ENCODE data around the gene SERPINA5.

SERPINA5 gene

DNA sequence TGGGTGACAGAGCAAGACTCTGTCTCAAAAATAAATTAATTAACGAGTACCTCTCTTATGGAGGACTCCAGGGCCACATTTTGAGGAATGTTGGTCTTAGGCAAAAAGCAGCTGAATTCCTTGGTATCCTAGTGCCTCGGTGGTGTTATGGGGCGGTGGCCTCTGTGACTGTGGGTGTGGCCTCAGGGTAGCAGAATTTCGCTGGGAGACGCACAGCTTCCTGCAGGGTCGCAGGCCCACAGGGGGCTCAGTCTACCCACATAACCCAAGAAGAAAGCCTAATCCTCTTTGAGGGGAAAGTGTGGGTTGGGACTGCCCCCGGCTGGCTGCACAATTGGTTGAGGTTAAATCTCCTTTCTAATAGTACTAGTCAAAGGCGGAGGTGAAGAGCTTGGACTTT is 31.2 kb upstream of the SERPINA5 start:
- DNase-seq, result peak; percentile 17

DNA sequence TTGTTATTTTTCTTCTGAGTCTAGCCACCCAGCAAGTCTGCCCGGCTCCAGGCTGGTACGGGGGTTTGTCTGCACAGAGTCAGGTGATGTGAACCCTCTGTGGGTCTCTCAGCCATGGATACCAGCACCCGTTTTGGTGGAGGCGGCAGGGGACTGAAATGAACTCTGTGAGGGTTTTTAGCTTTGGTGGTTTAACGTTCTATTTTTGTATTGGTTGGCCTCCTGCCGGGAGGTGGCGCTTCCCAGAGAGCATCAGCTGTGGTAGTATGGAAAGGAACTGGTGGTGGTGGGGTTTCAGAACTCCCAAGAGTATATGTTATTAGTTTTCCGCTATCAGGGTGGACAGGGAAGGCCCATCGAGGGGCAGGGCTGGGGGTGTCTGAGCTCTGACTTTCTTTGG is 25.2 kb upstream of the SERPINA5 start:
- DNase-seq, result peak; percentile 22

DNA sequence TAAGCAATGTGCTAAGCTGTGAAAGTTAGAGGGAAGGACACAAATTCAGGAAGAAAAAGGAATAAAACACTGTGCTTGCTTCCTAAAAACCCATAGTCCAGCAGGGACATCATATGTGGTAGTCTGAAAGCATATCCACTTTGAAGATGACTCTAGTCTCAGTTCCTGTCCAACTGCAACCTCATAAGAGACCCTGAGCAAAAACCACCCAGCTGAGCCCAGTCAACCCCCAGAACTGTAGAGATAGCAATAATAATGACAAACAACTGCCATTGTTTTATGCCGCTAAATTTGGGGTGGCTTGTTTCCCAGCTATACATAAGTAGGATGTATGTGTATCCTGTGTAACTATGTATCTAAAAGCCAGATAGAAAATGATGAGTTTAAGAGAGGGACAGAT is 23.9 kb upstream of the SERPINA5 start:
- no peak for DNase-seq

DNA sequence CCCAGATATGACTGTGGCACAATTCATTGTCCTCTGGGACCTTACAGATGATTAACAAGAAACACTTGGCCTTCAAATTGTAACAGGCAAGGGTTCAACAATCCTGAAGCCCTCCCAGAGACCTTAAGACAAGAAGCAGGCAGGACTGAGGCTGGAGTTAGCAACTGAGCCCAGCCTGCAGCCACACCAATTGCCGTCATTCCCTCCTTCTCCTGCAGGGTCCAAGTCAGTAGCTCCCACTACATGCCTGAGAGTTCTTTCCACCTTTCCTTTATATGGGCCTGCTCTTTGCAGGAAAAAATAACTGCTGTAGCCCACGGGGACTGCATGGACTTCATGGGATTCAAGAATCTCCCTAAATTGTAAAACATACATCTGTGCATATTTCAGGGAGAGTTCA is 22.4 kb upstream of the SERPINA5 start:
- no peak for DNase-seq

DNA sequence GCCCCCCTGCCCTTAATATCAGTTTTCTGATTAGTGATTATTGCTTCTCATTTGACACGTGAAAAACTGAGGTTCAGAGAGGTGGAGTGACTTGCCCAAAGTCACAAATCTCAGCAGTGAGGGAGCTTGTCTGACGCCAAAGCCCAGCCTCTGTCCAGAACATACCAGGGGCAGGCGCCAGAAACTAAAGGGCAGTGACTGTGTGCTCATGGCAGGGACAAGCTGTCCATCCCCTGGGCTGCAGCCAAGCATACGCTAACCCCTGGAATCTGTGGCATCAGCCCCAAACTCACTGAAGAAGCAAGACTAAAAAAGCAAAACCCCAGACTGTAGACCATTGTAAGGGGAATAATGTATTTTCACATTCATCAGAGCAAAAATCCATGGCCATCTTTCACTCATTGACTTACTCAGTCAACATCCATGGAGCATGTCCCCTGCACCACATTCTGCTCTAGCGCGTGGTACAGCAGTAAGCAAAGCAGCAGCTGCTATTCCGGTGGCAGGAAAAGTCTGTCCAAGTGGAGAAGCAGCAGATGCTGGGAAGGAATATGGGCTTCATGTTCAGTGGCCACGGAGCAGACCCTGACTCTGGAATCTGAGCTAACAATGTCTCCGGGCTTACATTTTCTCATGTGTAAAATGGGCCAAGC is 21.5 kb upstream of the SERPINA5 start:
- no peak for DNase-seq

DNA sequence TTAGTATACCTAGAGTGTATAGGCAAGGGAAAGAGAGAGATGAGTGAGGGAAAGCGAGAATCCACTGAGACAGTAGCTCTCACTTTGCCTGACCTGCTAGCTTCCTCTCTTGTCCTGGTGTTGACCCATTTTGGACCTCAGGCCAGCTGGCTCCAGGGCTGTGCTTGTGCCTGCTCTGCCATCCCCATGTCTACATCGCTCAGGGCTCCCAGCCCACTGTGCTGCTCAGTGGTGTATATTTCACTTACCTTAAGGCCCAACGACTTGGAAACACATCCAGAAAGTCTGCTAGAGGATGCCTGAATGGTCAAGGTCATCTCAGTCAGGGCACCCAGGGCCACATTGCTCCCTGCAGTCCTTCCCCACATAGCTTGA is 20.9 kb upstream of the SERPINA5 start:
- no peak for DNase-seq

DNA sequence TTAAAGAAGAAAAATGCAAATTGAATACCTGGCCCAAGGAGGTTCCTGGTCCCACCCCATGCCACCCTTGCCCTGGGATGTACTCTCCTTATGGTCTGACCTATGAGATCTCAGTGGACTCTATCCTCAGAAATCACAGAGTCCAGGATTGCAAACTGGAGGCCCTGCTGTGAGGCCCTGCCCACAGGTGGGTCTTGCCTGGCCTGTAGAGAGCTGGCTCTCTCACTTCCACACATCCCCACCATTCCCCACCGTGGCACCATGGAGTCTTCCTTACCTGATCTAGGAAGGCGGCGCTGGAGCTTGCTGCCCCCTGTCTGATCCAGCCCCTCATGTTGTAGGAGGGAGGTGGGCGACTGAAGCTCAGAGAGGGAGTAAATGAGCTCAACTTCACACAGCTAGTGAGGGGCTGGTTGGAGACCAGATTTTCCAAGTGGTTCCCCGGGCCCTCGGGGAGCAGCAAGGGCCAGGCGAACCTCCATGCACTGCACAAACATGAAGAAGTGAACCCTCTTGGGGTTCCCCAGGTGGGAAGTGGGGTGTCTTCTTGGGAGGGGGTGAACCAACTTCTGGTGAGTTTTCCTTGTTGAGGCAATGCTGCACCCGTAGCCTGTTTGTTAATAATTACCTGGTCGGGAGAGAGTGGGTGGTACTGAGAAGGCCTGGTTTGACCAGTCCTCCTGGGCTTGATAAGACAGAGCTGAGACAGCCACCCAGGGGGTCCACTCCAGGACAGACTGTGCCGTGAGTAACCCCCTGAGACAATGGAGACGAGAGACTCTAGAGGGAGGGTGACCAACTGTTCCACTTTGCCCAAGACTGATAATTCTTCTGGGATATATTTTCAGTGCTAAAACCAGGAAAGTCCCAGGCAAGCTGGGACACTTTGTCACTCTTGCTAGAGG is 20.2 kb upstream of the SERPINA5 start, which contains the start of gene SERPINA4:
Gene SERPINA4, plus strand, starts transcription at position 692 of the 905 bp plus-strand sequence. CDS start 2,041 bp downstream, outside the sequence.
- DNase-seq, result no peak

DNA sequence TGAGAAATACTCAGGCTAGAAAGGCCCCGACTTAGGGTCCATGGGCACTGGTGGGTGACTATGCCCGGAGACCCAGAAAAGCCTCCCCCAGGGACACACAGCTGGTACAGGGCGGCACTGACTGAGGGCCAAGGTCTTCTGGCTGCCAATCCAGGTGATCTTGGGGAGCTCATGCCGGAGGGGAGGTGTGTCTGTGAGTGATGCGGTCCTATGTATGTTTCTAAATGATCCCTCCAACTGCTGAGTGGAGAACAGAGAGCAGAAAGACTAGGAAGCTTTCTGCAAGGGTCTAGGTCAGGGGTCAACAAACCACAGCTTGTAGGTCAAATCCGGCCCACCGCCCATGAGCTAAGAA is 19.6 kb upstream of the SERPINA5 start:
- no peak for DNase-seq

DNA sequence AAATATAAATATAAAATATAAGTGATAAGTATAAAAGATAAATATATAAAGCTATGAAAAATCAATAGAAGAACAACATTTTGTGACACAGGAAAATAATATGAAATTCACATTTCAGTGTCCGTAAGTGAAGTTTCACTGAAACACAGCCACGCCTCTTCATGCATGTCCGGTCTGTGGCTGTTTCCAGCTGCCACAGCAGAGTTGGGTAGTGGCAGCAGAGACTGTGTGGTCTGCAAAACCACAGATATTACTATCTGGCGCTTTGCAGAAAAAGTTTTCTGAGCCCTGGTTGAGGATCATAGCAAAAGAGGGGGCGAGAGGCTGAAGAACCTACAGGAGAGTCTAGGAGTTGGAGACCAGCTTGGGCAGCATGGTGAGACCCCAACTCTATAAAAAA is 19.2 kb upstream of the SERPINA5 start:
- DNase-seq, result no peak

DNA sequence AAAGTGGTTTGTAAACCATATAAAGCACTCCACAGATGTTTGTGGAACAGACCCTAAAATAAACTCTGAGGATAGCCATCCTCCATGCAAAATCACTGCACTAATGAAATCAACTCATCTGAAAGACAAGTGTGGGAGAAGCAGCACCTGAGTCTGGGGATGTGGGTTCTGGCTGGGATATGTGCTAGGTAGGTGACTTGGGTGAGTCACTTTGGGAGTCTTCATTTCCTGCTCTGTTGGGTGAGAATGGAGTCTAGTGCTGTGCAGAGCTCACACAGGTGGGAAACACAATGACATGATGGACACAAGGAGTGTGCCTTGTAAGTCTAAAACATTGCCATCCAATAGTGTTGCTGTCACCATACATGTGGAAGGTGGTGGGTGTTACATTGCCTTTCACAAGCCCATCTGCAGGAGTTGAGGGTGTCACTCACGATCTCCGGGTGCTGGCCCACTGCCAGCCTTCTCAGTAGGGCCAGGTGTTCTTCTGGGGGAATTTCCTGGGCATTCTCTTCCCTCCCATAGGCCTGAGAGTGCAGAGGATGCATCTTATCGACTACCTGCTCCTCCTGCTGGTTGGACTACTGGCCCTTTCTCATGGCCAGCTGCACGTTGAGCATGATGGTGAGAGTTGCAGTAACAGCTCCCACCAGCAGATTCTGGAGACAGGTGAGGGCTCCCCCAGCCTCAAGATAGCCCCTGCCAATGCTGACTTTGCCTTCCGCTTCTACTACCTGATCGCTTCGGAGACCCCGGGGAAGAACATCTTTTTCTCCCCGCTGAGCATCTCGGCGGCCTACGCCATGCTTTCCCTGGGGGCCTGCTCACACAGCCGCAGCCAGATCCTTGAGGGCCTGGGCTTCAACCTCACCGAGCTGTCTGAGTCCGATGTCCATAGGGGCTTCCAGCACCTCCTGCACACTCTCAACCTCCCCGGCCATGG is 18.0 kb upstream of the SERPINA5 start:
- no peak for DNase-seq

DNA sequence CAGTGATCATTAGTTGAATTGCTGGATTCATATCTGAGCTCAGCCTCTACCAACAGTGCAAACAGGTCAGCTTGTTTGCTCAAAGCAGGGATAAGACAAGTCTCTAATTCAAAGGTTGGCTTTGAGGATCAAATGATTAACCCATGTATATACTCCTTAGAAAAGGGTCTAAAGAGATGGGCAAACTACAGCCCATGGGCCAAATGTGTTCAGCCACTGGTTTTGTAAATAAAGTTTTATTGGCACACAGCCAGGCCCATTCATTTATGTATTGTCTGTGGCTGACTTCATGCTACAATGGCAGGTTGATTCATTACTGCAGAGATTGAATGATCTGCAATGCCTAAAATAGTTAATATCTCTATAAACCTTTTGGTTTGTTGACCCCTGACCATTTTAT is 16.8 kb upstream of the SERPINA5 start:
- no peak for DNase-seq

DNA sequence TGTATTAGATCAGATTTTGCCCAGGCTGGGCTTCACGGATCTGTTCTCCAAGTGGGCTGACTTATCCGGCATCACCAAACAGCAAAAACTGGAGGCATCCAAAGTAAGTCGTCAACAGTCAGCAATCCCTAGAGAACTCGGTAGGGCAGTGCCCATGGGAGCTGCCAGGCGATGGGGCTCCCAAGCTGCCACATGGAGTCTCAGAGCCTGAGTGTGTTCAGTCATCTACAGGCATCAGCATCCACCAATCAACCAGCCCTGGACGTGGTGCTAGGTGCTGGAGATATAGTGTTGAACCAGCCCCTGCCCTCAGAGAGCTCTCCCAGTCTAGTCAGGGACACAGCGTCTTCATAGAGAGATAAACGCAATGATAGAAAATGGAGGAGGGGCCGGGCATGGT is 13.0 kb upstream of the SERPINA5 start:
- no peak for DNase-seq

DNA sequence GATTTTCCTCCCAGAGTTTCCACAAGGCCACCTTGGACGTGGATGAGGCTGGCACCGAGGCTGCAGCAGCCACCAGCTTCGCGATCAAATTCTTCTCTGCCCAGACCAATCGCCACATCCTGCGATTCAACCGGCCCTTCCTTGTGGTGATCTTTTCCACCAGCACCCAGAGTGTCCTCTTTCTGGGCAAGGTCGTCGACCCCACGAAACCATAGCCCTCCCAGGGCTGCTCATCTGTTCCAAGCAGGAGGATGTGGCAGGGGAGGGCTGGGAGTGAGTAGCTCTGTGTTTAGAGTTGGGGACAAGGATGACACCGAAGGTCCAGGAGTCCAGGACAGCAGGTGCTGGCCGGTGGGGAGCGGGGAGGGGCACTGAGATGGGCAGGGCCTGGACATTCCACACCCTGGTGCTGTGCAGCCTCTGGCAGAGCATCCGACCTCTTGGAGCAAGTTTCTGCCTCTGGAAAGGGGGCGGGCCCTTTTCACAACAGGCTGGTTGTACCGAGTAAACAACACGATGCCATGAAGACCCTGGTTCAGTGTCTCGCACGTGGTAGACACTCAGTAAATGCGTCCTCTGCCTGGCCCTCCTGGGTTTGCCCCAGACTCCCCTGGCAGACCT is 11.7 kb upstream of the SERPINA5 start:
- DNase-seq, result no peak

DNA sequence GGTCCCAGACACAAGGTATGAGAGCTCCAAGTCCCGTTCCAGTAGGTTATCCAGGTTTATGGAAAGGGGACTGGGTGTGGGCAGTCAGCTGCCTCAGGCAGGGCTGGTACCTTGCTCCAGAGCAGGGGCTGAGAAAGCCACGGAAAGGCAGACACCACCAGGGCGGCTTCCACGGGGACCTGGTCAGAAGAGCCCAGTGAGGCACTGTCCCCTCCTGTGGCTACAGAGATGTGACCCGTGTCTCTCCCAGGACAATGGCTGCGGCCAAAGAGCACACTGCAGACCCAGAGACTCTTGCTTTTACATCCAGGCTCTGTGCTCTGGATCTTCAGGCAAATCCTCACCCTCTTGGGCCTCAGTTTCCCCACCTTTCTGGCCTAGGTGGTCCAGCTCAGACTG is 11.2 kb upstream of the SERPINA5 start:
- DNase-seq, result no peak

DNA sequence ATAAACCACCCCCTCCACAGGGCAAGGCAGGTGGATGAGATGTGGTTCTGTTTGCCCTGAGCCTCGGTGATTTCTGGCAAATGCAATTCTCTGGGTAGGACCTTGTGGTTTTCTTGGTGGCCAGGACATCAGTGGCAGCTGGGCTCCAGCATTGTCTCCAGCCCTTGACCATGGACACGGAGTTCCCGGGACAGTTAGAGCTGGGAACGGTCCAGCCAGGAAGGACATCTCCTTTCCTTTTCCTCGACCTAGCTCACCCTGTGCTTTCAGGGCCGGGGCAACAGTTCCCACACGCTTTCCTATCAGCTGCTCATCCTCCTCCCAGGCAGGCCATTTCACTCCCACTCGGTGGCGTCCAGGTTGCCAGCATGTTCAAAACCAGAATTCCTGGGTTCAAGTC is 10.8 kb upstream of the SERPINA5 start:
- no peak for DNase-seq

DNA sequence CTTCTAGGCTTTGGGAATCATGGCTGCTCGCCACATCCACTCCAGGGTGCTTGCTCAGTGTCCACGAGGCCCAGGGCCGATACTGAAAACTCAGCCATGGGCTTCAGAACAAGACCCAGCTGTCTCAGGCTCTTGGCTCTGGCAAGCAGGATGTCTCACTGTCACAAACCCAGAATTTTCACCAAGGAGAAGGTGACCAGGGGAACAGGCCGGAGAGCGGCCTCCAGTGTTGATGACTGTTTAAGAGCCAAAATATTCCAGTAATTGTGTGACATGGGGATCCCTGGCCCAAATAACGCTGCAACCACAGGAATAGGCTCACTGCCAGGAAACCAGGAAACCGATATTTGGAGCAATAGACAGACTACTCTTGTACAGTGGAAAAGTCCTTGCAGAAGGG is 9.8 kb upstream of the SERPINA5 start:
- no peak for DNase-seq

DNA sequence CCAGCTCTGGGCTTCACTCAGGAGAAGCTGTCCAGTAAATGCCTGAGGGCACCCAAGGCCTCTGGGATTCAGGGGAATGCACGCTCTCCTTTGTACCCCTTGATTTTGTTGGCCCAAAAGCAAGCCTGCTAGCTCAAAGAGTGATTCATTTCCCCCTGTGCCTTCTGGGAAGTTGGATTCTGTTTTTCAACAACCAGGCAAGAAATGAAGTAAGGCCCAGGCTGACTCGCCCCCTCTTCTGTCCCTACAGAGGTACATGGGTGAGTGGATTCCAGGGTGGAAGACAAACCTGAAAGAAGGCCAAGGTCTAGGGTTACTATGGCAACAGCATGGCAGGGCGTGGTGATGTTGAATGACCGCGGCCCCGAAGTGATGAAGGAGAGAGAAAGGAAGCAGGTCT is 9.3 kb upstream of the SERPINA5 start:
- no peak for DNase-seq

DNA sequence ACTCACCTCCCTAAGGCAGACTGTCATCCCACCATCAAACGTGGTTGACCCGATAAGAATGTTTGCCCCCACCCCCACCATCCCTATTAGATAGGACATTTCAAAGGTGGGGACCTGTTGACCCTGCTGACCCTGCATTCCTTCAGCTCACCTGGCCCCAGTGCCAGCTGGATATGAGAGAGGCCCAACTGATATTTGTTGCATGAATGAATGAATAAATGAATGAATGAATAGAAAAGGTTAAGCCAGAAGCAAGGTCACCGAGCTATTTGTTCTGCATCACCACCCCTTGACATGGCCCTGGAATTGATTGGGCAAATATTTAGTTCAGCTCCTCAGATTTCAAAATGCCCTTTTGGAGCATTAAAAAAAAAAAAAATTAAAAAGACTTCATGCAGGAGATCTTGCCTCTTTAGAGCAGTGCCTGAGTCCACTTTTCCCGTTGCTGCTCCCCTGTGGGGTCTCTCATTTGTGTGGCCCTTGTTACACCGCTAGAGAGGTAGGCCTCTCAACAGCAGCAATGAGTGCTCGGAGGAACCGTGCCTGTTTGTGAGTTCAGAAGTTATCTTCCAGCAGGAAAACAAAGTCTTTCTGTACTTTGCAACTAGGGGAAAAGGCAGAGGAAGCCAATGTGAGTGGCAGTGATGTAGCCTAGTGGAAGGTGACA is 8.5 kb upstream of the SERPINA5 start:
- peak; percentile 18 for DNase-seq

DNA sequence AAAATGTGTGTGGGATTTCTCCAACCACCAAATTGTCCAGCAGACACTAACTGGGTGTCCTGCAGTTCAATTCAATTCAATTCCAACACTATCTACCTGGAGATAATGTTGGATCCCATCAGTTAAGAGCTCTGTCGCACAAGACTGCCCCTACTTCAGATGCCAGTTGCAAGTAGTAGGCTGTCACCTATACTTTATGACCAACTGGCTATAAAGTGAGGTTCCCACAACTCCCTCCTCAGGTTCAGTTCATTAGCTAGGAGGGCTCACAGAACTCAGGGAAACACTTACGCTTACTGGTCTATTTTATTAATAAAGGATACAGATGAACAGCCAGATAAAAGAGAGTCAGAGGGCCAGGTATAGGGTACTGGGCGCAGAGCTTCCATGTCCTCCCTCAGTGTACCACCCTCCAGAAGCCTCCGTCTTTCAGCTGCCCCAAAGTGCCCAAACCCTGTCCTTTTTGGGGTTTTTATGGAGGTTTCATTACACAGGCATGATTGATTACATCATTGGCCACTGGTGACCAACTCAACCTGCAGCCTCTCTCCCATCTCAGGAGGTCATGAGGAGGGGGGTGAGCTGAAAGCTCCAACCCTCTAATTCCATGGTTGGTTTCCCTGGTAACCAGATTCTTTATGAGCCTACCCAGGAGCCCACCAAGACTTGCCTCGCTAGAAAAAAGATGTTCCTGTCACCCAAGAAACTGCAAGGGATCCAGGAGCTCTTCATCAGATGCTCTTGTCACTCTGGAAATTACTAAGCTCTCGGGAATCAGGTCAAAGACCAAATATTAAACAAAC is 7.5 kb upstream of the SERPINA5 start:
- DNase-seq, result peak; percentile 23

DNA sequence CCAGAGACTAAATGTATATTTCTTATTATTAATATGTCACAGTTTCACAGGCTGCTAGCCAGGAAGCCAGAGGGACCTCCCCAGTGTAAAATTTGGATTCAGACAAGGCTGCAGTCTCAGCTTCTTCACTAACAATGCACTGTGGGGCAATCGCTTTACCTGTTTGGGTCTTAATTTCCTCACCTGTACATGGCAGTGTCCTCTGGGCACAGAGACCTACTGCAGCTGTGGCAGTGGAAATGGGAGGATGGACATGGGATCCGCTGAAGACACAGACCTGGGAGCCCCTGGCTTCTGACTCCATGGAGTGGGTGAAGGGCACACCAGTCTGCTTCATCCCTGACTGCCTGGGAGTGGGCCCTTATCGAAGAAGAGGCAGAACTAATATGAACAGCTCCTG is 6.9 kb upstream of the SERPINA5 start:
- peak; percentile 42 for DNase-seq

All from islet precursor cell (in vitro differentiated cells).